Measurements from ENCODE around the gene PLAC8L1. TPM values are rescaled to one million over a fixed set of nuclear protein-coding genes. Genes with fewer than 3 reads are reported as not detected.

Gene PLAC8L1
- total and polyA plus RNA-seq, 2 of the 13 experiments (the other 11 are each of a cell fraction or from before 2014, with no cell fraction given) = 0.44 TPM; not detected in 1

DNA sequence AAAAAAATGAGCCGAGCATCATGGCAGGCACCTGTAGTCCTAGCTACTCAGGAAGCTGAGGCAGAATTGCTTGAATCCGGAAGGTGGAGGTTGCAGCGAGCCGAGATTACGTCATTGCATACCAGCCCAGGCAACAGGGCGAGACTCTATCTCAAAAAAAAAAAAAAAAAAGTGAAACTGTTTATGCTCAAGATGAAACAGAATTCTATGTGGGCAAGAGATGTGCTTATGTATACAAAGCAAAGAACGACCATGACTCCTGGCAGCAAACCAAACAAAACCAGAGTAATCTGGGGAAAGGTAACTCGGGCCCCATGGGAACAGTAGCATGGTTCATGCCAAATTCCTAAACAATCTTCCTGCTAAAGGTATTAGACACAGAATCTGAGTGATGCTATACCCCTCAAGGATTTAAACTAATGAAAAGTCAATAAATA lies 32.6 kb upstream of the PLAC8L1 start (continued):
- TF ChIP-seq ZNF687 (CRISPR knock-in tag; IDR thresholded peaks at IDR 0.05) (peak; percentile 16; the same call in 1 of the 2 replicates), BCL6 (CRISPR knock-in tag; IDR thresholded peaks at IDR 0.05) (peak; percentile 64), GZF1 (CRISPR knock-in tag; IDR thresholded peaks at IDR 0.05) (no peak), CBX5 (CRISPR knock-in tag; IDR thresholded peaks at IDR 0.05; ENCODE audit: borderline replicate concordance) (no peak; the same call in 1 of the 2 replicates), CREM (IDR thresholded peaks at IDR 0.05) (0 out of 2 replicates have a peak, but pooled peaks have one; percentile 47), CREM (CRISPR knock-in tag; IDR thresholded peaks at IDR 0.05) (no peak), ZNF44 (CRISPR knock-in tag; IDR thresholded peaks at IDR 0.05) (no peak), ZNF644 (CRISPR knock-in tag; IDR thresholded peaks at IDR 0.05; ENCODE audit: low read depth) (0 out of 2 replicates have a peak, but pooled peaks have one; percentile 12), THRA (CRISPR knock-in tag; IDR thresholded peaks at IDR 0.05; ENCODE audit: borderline replicate concordance) (peak; percentile 28; the same call in 1 of the 2 replicates), NFKB2 (CRISPR knock-in tag; IDR thresholded peaks at IDR 0.05; ENCODE audit: borderline replicate concordance) (no peak), THAP11 (CRISPR knock-in tag; IDR thresholded peaks at IDR 0.05) (peak; percentile 54; the same call in 1 of the 2 replicates), PHF21A (CRISPR knock-in tag; IDR thresholded peaks at IDR 0.05) (peak; percentile 69; the same call in 1 of the 2 replicates), KDM1A (CRISPR knock-in tag; IDR thresholded peaks at IDR 0.05) (0 out of 2 replicates have a peak, but pooled peaks have one; percentile 7), FOXP1 (IDR thresholded peaks at IDR 0.05) (peak; percentile 73), FOXP1 (CRISPR knock-in tag; IDR thresholded peaks at IDR 0.05) (peak; percentile 61), CBX1 (IDR thresholded peaks at IDR 0.05; ENCODE audit: low read depth) (no peak), ZNF12 (CRISPR knock-in tag; IDR thresholded peaks at IDR 0.05) (no peak)
- TF ChIP-seq, protein P1, sequence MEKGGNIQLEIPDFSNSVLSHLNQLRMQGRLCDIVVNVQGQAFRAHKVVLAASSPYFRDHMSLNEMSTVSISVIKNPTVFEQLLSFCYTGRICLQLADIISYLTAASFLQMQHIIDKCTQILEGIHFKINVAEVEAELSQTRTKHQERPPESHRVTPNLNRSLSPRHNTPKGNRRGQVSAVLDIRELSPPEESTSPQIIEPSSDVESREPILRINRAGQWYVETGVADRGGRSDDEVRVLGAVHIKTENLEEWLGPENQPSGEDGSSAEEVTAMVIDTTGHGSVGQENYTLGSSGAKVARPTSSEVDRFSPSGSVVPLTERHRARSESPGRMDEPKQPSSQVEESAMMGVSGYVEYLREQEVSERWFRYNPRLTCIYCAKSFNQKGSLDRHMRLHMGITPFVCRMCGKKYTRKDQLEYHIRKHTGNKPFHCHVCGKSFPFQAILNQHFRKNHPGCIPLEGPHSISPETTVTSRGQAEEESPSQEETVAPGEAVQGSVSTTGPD (CRISPR knock-in tag; IDR thresholded peaks at IDR 0.05) = peak; percentile 82
- TF ChIP-seq, protein P2, sequence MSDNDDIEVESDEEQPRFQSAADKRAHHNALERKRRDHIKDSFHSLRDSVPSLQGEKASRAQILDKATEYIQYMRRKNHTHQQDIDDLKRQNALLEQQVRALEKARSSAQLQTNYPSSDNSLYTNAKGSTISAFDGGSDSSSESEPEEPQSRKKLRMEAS (IDR thresholded peaks at IDR 0.05) = peak; percentile 44; the same call in 1 of the 2 replicates
- TF ChIP-seq, protein P3, sequence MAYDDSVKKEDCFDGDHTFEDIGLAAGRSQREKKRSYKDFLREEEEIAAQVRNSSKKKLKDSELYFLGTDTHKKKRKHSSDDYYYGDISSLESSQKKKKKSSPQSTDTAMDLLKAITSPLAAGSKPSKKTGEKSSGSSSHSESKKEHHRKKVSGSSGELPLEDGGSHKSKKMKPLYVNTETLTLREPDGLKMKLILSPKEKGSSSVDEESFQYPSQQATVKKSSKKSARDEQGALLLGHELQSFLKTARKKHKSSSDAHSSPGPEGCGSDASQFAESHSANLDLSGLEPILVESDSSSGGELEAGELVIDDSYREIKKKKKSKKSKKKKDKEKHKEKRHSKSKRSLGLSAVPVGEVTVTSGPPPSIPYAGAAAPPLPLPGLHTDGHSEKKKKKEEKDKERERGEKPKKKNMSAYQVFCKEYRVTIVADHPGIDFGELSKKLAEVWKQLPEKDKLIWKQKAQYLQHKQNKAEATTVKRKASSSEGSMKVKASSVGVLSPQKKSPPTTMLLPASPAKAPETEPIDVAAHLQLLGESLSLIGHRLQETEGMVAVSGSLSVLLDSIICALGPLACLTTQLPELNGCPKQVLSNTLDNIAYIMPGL (CRISPR knock-in tag; IDR thresholded peaks at IDR 0.05; ENCODE audit: borderline replicate concordance in 1 of 2, low read depth in 1 of 2) = 0 out of 4 replicates have a peak, but pooled peaks of 1 of the 2 experiments have one; percentile 36
- TF ChIP-seq, protein P4, sequence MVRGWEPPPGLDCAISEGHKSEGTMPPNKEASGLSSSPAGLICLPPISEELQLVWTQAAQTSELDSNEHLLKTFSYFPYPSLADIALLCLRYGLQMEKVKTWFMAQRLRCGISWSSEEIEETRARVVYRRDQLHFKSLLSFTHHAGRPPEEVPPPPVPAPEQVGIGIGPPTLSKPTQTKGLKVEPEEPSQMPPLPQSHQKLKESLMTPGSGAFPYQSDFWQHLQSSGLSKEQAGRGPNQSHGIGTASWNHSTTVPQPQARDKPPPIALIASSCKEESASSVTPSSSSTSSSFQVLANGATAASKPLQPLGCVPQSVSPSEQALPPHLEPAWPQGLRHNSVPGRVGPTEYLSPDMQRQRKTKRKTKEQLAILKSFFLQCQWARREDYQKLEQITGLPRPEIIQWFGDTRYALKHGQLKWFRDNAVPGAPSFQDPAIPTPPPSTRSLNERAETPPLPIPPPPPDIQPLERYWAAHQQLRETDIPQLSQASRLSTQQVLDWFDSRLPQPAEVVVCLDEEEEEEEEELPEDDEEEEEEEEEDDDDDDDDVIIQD (CRISPR knock-in tag; IDR thresholded peaks at IDR 0.05; ENCODE audit: low read depth) = peak; percentile 52; the same call in 1 of the 2 replicates
